DMS 273 (cell line): ENCODE measurements around the gene PGAP3.
"Not testable (repeated sequence)": the region's sequence is repeated elsewhere in the genome, so short reads cannot be mapped to it uniquely, and the experiment has no call there.

ENCODE experiments used
- DNase-seq: peaks from one replicate; lab custom pipeline; 2025; ENCODE audit not compliant: unreplicated experiment; lab: John Stamatoyannopoulos, UW

PGAP3 gene

GRCh38 chr17:39715375-39716072, 27.7 kb upstream of the PGAP3 start:
- DNase-seq: no peak

- DNase-seq: no peak
Observed at GRCh38 chr17:39714234-39714633, 26.4 kb upstream of the PGAP3 start.

- no peak for DNase-seq
Observed at GRCh38 chr17:39711851-39712250, 24.0 kb upstream of the PGAP3 start.

- DNase-seq: not testable (repeated sequence)
Observed at GRCh38 chr17:39711071-39711470, 23.2 kb upstream of the PGAP3 start.

- peak; percentile 71 for DNase-seq
Observed at GRCh38 chr17:39709998-39710964, 22.4 kb upstream of the PGAP3 start.

- DNase-seq: no peak
Observed at GRCh38 chr17:39709319-39709997, 21.6 kb upstream of the PGAP3 start.

- no peak for DNase-seq
Observed at GRCh38 chr17:39706921-39707337, 19.1 kb upstream of the PGAP3 start.

- no peak for DNase-seq
Observed at GRCh38 chr17:39706383-39706782, 18.5 kb upstream of the PGAP3 start.

GRCh38 chr17:39705786-39706348, 18.0 kb upstream of the PGAP3 start:
- no peak for DNase-seq

- no peak for DNase-seq
Observed at GRCh38 chr17:39704821-39705551, 17.1 kb upstream of the PGAP3 start.

- no peak for DNase-seq
Observed at GRCh38 chr17:39703913-39704312, 16.1 kb upstream of the PGAP3 start.

- DNase-seq: no peak
Observed at GRCh38 chr17:39702901-39703893, 15.3 kb upstream of the PGAP3 start.

- no peak for DNase-seq
Observed at GRCh38 chr17:39701784-39702422, 14.0 kb upstream of the PGAP3 start.

- DNase-seq: no peak
Observed at GRCh38 chr17:39701012-39701783, 13.3 kb upstream of the PGAP3 start.

GRCh38 chr17:39700148-39700987, 12.5 kb upstream of the PGAP3 start:
- no peak for DNase-seq

GRCh38 chr17:39699818-39700147, 11.9 kb upstream of the PGAP3 start, which contains the start of gene ERBB2:
TSS of gene ERBB2 (plus strand) at chr17:39700064. CDS start at chr17:39700239, 175 bp downstream.
- DNase-seq: peak; percentile 22

- not testable (repeated sequence) for DNase-seq
Observed at GRCh38 chr17:39699157-39699817, 11.4 kb upstream of the PGAP3 start.
